ENCODE data around the gene STRA8. TPM values are rescaled to one million over a fixed set of nuclear protein-coding genes. Genes with fewer than 3 reads are reported as not detected.

The STRA8 gene
- polyA plus RNA-seq, 3 donors, result not detected

DNA sequence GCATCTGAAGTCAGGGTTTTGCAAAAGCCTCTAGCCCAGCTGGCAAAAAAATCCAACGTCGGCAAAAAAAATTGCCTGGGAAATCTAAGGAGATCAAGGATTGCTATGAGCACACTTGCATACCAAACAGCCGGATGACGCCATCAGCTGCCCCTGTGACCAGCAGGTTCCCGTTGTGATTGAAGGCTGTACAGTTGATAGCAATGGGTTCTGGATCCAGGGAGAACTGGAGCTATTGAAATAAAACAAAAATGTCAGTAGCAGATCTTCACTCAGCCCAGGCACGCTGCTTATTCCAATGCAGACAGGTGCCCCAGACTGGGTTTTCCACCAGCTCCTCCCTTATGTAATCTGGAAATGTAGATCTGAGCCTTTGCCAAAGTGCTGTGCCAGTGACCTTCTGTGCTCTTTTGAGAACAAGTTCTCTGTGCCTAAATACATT is 44.4 kb upstream of the STRA8 start:
- Mint-ChIP-seq H3K4me3 (no peak overlapping the region), H3K27me3 (ENCODE audit: low read depth in 3 of 3) (no peaks in the 10 kb centered on the region), H3K36me3 (peaks cover 98 to 100% of the 10 kb centered on the region in 2 donors), H3K27ac (no peak overlapping the region), H3K9me3 (peaks cover 0 to 6% (median 4%) of the 10 kb centered on the region in 7 donors), H3K4me1 (no peaks in the 10 kb centered on the region)
- Histone ChIP-seq H2AFZ (ENCODE audit: insufficient read depth, low read depth, low read length, poor library complexity, severe bottlenecking) (no peak overlapping the region), H3K9me3 (replicated peaks in 1 of 2; ENCODE audit: control insufficient read depth in 1 of 2, insufficient read depth in 1 of 2, low read length in 2 of 2) (peaks cover 0 to 6% of the 10 kb centered on the region in 2 donors), H3K79me2 (ENCODE audit: insufficient read depth, low read length) (no peaks in the 10 kb centered on the region), H3K4me2 (replicated peaks; ENCODE audit: extremely low read depth, low read length, poor library complexity, severe bottlenecking) (no peak overlapping the region), H3K27me3 (ENCODE audit: control insufficient read depth in 2 of 2, insufficient read depth in 2 of 2, low read length in 2 of 2) (no peaks in the 10 kb centered on the region), H4K20me1 (ENCODE audit: insufficient read depth, low read length) (no peaks in the 10 kb centered on the region), H3K27ac (ENCODE audit: low read depth in 1 of 2, low read length in 2 of 2) (no peak overlapping the region), H3K36me3 (replicated peaks in 1 of 2; ENCODE audit: control insufficient read depth in 1 of 2, insufficient read depth in 2 of 2, low read length in 2 of 2) (peaks cover 93 to 100% of the 10 kb centered on the region in 2 donors), H3K4me3 (replicated peaks in 1 of 3; ENCODE audit: low read depth in 2 of 3, low read length in 3 of 3) (no peak overlapping the region), H3K9ac (ENCODE audit: insufficient read depth, low read length, poor library complexity, severe bottlenecking) (no peak overlapping the region), H3K4me1 (ENCODE audit: control insufficient read depth in 1 of 2, insufficient read depth in 2 of 2, low read length in 2 of 2) (no peaks in the 10 kb centered on the region)
- no peak for DNase-seq
- intact Hi-C loops (cut with micrococcal nuclease), result no loop called here
- no peak for TF ChIP-seq CTCF (IDR thresholded peaks at IDR 0.05)
- 96% methylated on average over 4 of the region's 6 CpGs for WGBS (ENCODE audit: insufficient coverage)

DNA sequence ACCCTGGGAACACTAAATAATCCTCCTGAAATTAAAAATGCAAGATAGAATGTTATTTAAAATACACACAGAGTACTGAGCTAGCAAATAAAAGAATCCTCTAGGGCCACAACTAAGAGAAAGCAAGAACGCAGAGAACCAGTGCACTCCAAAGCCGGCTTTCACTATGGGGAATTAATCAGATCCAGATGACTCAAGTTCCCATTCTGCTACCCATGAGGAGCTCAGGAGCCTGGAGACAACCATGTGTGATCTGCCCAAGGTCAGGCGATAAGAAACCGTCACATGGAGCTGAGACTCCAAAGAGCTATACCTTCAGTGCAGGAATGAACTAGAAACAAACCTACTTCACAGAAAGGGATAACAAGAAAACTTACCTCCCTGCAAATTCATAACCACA is 43.7 kb upstream of the STRA8 start:
- Histone ChIP-seq H3K9me3 (replicated peaks in 1 of 2; ENCODE audit: control insufficient read depth in 1 of 2, insufficient read depth in 1 of 2, low read length in 2 of 2) (no peaks in the 10 kb centered on the region), H3K79me2 (ENCODE audit: insufficient read depth, low read length) (no peaks in the 10 kb centered on the region), H3K4me1 (ENCODE audit: control insufficient read depth in 1 of 2, insufficient read depth in 2 of 2, low read length in 2 of 2) (no peaks in the 10 kb centered on the region), H3K4me3 (replicated peaks in 1 of 3; ENCODE audit: low read depth in 2 of 3, low read length in 3 of 3) (no peak overlapping the region), H3K36me3 (replicated peaks in 1 of 2; ENCODE audit: control insufficient read depth in 1 of 2, insufficient read depth in 2 of 2, low read length in 2 of 2) (peaks cover 94 to 100% of the 10 kb centered on the region in 2 donors), H3K27ac (ENCODE audit: low read depth in 1 of 2, low read length in 2 of 2) (no peak overlapping the region), H2AFZ (ENCODE audit: insufficient read depth, low read depth, low read length, poor library complexity, severe bottlenecking) (no peak overlapping the region), H4K20me1 (ENCODE audit: insufficient read depth, low read length) (no peaks in the 10 kb centered on the region), H3K27me3 (ENCODE audit: control insufficient read depth in 2 of 2, insufficient read depth in 2 of 2, low read length in 2 of 2) (no peaks in the 10 kb centered on the region), H3K4me2 (replicated peaks; ENCODE audit: extremely low read depth, low read length, poor library complexity, severe bottlenecking) (no peak overlapping the region), H3K9ac (ENCODE audit: insufficient read depth, low read length, poor library complexity, severe bottlenecking) (no peak overlapping the region)
- no peak overlapping the region for H3K4me3 Mint-ChIP-seq
- no peak for DNase-seq
- no peaks in the 10 kb centered on the region for H3K27me3 Mint-ChIP-seq (ENCODE audit: low read depth in 3 of 3)
- 96% methylated on average over 4 of the region's 4 CpGs for WGBS (ENCODE audit: insufficient coverage)
- intact Hi-C loops (cut with micrococcal nuclease), result loop anchor here in 1 of 2 donors (5.0 kb wide), 1 partner anchor 472 kb away; the partner anchor contains the start of gene STMP1
- H3K36me3 Mint-ChIP-seq, result peaks cover 99 to 100% of the 10 kb centered on the region in 2 donors
- H3K9me3 Mint-ChIP-seq, result peaks cover 0 to 5% (median 0%) of the 10 kb centered on the region in 7 donors
- no peaks in the 10 kb centered on the region for H3K4me1 Mint-ChIP-seq
- H3K27ac Mint-ChIP-seq, result no peak overlapping the region
- TF ChIP-seq CTCF (IDR thresholded peaks at IDR 0.05), result no peak

All from CD14-positive monocyte (primary cell).